ENCODE results near the gene GLIS1. TPM values are rescaled to one million over a fixed set of nuclear protein-coding genes. Genes with fewer than 3 reads are reported as not detected.

Gene GLIS1
- total RNA-seq, 1 donor from 2014 or later: 0.16 TPM

GRCh38 chr1:53654216-53655210 lies 84.5 kb downstream of the GLIS1 start:
- DNase-seq: no peak
- Histone ChIP-seq H3K36me3 (no peaks in the 10 kb centered on the region), H3K27ac (replicated peaks) (no peak overlapping the region), H3K27me3 (ENCODE audit: low read depth) (peaks cover 68% of the 10 kb centered on the region), H3K9me3 (replicated peaks) (no peaks in the 10 kb centered on the region), H3K4me1 (no peaks in the 10 kb centered on the region), H3K4me3 (no peak overlapping the region)
- TF ChIP-seq CTCF (IDR thresholded peaks at IDR 0.05; ENCODE audit: borderline replicate concordance): no peak
- intact Hi-C loops (cut with micrococcal nuclease): no loop called here

DNA sequence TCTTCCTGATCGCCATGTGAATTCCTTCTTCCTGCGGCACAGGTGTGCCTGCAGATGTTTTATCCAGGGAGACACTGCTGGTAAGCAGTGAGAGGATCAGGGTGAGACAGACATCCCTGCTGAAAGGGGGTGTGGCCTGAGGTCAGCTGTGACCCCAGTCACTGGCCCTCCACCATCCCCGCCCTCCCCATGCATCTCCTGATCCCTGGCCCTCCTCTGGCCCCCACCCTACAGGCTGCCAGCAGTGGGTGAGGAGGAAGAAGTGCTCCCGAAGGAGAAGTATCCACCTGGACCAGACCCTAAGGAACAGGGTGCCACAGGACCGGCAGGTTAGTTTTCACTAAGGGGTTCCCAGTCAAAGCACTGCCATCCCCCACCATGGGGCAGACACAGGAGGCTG lies 85.3 kb downstream of the GLIS1 start:
- Histone ChIP-seq H3K36me3 (no peaks in the 10 kb centered on the region), H3K27me3 (ENCODE audit: low read depth) (peaks cover 63% of the 10 kb centered on the region), H3K9me3 (replicated peaks) (no peaks in the 10 kb centered on the region), H3K27ac (replicated peaks) (no peak overlapping the region), H3K4me3 (no peak overlapping the region), H3K4me1 (no peaks in the 10 kb centered on the region)
- no peak for DNase-seq
- TF ChIP-seq CTCF (IDR thresholded peaks at IDR 0.05; ENCODE audit: borderline replicate concordance): no peak
- intact Hi-C loops (cut with micrococcal nuclease): no loop called here

GRCh38 chr1:53653200-53653575 lies 85.8 kb downstream of the GLIS1 start:
- no peak for DNase-seq
- no peak for TF ChIP-seq CTCF (IDR thresholded peaks at IDR 0.05; ENCODE audit: borderline replicate concordance)

DNA sequence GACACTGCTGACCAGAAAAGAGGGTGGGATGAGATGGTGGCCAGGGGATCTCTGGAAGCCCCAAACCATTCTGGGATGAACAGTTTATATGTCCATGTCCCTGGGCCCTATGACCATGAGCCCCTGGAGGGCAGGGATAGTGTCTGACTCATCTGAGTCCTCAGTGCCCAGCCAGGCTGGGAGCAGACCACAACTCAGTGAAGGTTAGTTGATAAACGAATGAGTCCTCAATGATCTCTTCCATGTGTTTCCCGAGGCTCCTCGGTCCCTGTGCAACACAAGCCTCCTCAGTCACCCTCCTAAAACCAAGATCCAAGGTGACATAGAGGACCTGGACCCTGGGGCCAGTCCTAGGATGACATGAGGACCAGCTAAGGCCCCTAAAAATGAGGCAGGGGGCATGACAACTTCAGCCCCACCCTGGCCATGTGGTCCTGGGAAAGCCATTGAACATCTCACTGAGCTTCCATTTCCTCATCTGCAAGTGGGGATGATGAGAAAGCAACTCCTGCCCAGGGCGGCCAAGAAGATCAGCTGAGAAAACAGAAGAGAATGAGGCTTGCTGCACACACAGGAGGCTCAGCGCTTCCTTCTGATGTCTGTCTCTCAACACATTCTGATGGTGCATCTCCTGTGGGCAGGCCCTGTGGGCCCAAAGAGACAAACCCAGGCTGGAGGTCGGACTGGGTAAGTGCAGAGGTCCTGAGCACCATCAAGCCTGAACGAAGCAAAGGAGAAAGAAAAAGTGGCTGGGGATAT lies 86.3 kb downstream of the GLIS1 start:
- peaks cover 59% of the 10 kb centered on the region for H3K27me3 ChIP-seq (ENCODE audit: low read depth)
- H3K4me1 ChIP-seq: no peaks in the 10 kb centered on the region
- H3K4me3 ChIP-seq: no peak overlapping the region
- intact Hi-C loops (cut with micrococcal nuclease): no loop called here
- TF ChIP-seq CTCF (IDR thresholded peaks at IDR 0.05; ENCODE audit: borderline replicate concordance): no peak
- no peak for DNase-seq
- no peak overlapping the region for H3K27ac ChIP-seq (replicated peaks)
- H3K36me3 ChIP-seq: no peaks in the 10 kb centered on the region
- H3K9me3 ChIP-seq (replicated peaks): no peaks in the 10 kb centered on the region

More at GRCh38 chr1:53653200-53653575, 85.8 kb downstream of the GLIS1 start:
- Histone ChIP-seq H3K27ac (replicated peaks) (no peak overlapping the region), H3K36me3 (no peaks in the 10 kb centered on the region), H3K27me3 (ENCODE audit: low read depth) (peaks cover 61% of the 10 kb centered on the region), H3K4me1 (no peaks in the 10 kb centered on the region), H3K9me3 (replicated peaks) (no peaks in the 10 kb centered on the region), H3K4me3 (no peak overlapping the region)
- intact Hi-C loops (cut with micrococcal nuclease): no loop called here

DNA sequence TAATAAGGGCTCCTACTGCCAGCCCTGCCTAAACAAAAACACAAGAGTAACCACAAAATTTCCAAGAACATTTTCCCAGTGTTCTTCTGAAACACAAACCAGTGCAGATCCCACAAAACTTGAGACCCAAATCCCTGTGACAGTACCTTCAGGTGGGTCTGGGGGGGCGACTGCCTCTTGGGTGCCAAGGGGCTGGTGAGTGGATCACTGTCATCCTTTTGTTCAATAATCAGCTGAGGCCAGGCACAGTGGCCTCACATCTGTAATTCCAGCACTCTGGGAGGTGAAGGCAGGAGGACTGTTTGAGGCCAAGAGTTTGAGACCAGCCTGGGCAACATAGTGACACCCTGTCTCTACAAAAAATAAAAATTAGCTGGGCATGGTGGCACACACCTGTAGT lies 87.6 kb downstream of the GLIS1 start:
- Histone ChIP-seq H3K4me3 (no peak overlapping the region), H3K27ac (replicated peaks) (no peak overlapping the region)
- intact Hi-C loops (cut with micrococcal nuclease): no loop called here

More for the DNA sequence above, 87.6 kb downstream of the GLIS1 start:
- Histone ChIP-seq H3K4me1 (no peaks in the 10 kb centered on the region), H3K9me3 (replicated peaks) (no peaks in the 10 kb centered on the region), H3K27me3 (ENCODE audit: low read depth) (peaks cover 51% of the 10 kb centered on the region), H3K36me3 (no peaks in the 10 kb centered on the region)
- no peak for DNase-seq
- TF ChIP-seq CTCF (IDR thresholded peaks at IDR 0.05; ENCODE audit: borderline replicate concordance): no peak
